ENCODE measurements around the gene SLBP. TPM values are rescaled to one million over a fixed set of nuclear protein-coding genes. Genes with fewer than 3 reads are reported as not detected.

SLBP gene
- total RNA-seq, 2 experiments from 2014 or later = 45.8 to 47.6 TPM

GRCh38 chr4:1653776-1654175 is 58.3 kb downstream of the SLBP start:
- Mint-ChIP-seq H3K4me1 (ENCODE audit: low read depth) (no peaks in the 10 kb centered on the region), H3K4me3 (no peak overlapping the region), H3K9me3 (no peaks in the 10 kb centered on the region), H3K27me3 (no peaks in the 10 kb centered on the region), H3K36me3 (ENCODE audit: low read depth) (peaks cover 3% of the 10 kb centered on the region), H3K27ac (no peak overlapping the region)
- ChIA-PET POLR2A (no interaction called here), CTCF (no interaction called here)
- no peaks in the 10 kb centered on the region for H3K9me3 ChIP-seq (ENCODE audit: control insufficient read depth in 1 of 2, insufficient read depth in 1 of 2, low read length in 2 of 2)
- H3K27me3 ChIP-seq (ENCODE audit: control insufficient read depth in 1 of 2, insufficient read depth in 2 of 2, low read length in 2 of 2) = no peaks in the 10 kb centered on the region
- DNase-seq (no peak), ATAC-seq (ENCODE audit: poor library complexity) (no peak)
- no peak overlapping the region for H3K27ac ChIP-seq (ENCODE audit: low read depth in 1 of 2, low read length in 2 of 2)
- intact Hi-C loops (cut with DNase I, micrococcal nuclease) = no loop called here
- H3K36me3 ChIP-seq (ENCODE audit: insufficient read depth, low read length) = no peaks in the 10 kb centered on the region
- H3K4me1 ChIP-seq (ENCODE audit: insufficient read depth, low read length) = no peaks in the 10 kb centered on the region
- TF ChIP-seq, protein P1, sequence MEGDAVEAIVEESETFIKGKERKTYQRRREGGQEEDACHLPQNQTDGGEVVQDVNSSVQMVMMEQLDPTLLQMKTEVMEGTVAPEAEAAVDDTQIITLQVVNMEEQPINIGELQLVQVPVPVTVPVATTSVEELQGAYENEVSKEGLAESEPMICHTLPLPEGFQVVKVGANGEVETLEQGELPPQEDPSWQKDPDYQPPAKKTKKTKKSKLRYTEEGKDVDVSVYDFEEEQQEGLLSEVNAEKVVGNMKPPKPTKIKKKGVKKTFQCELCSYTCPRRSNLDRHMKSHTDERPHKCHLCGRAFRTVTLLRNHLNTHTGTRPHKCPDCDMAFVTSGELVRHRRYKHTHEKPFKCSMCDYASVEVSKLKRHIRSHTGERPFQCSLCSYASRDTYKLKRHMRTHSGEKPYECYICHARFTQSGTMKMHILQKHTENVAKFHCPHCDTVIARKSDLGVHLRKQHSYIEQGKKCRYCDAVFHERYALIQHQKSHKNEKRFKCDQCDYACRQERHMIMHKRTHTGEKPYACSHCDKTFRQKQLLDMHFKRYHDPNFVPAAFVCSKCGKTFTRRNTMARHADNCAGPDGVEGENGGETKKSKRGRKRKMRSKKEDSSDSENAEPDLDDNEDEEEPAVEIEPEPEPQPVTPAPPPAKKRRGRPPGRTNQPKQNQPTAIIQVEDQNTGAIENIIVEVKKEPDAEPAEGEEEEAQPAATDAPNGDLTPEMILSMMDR (IDR thresholded peaks at IDR 0.05) = no peak
- H3K4me3 ChIP-seq (ENCODE audit: low read length) = no peak overlapping the region

DNA sequence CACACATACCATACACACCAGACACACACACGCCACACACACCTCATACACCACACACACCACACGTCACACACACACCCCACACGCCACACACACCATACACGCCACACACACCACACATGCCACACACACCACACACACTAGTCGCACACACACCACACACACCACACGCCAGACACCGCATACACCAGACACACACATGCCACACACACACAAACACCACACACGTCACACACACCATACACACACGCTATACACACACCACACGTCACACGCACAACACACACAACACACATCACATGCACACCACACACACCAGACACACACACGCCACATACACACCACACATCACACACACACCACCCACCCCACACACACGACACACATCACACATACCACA is 60.0 kb downstream of the SLBP start:
- H3K4me1 ChIP-seq (ENCODE audit: insufficient read depth, low read length) = peaks cover 8% of the 10 kb centered on the region
- peaks cover 3% of the 10 kb centered on the region for H3K36me3 Mint-ChIP-seq (ENCODE audit: low read depth)
- no peaks in the 10 kb centered on the region for H3K27me3 ChIP-seq (ENCODE audit: control insufficient read depth in 1 of 2, insufficient read depth in 2 of 2, low read length in 2 of 2)
- ChIA-PET CTCF (no interaction called here), POLR2A (no interaction called here)
- DNase-seq = no peak
- no peak overlapping the region for H3K27ac ChIP-seq (ENCODE audit: low read depth in 1 of 2, low read length in 2 of 2)
- no peak overlapping the region for H3K4me3 Mint-ChIP-seq
- no peak overlapping the region for H3K27ac Mint-ChIP-seq
- ATAC-seq (ENCODE audit: poor library complexity) = no peak
- intact Hi-C loops (cut with DNase I, micrococcal nuclease) = no loop called here
- no peaks in the 10 kb centered on the region for H3K9me3 ChIP-seq (ENCODE audit: control insufficient read depth in 1 of 2, insufficient read depth in 1 of 2, low read length in 2 of 2)
- TF ChIP-seq, protein P1 (IDR thresholded peaks at IDR 0.05) = no peak
- no peaks in the 10 kb centered on the region for H3K36me3 ChIP-seq (ENCODE audit: insufficient read depth, low read length)
- H3K4me1 Mint-ChIP-seq (ENCODE audit: low read depth) = no peaks in the 10 kb centered on the region
- no peak overlapping the region for H3K4me3 ChIP-seq (ENCODE audit: low read length)
- no peaks in the 10 kb centered on the region for H3K9me3 Mint-ChIP-seq
- no peaks in the 10 kb centered on the region for H3K27me3 Mint-ChIP-seq

DNA sequence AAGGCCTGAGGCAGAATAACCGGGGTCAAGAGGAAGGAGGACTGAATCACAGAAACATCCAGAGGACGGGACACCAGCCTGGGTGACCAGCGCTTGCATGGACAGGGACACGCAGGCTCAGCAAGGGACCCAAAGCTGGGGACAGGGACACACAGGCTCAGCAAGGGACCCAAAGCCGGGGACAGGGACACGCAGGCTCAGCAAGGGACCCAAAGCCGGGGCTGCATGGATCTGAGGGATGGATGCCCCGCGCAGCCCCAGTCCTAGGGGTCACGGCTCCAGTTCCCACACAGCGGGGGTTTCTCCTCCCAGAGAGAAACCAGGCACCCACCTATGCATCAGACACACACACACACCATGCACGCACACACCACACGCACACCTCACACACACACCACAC is 60.5 kb downstream of the SLBP start:
- H3K4me3 ChIP-seq (ENCODE audit: low read length) = no peak overlapping the region
- no peaks in the 10 kb centered on the region for H3K9me3 Mint-ChIP-seq
- no peak overlapping the region for H3K27ac ChIP-seq (ENCODE audit: low read depth in 1 of 2, low read length in 2 of 2)
- no peaks in the 10 kb centered on the region for H3K4me1 Mint-ChIP-seq (ENCODE audit: low read depth)
- H3K27ac Mint-ChIP-seq = no peak overlapping the region
- H3K36me3 ChIP-seq (ENCODE audit: insufficient read depth, low read length) = no peaks in the 10 kb centered on the region
- H3K27me3 Mint-ChIP-seq = no peaks in the 10 kb centered on the region
- ChIA-PET POLR2A (no interaction called here), CTCF (no interaction called here)
- H3K4me1 ChIP-seq (ENCODE audit: insufficient read depth, low read length) = peaks cover 8% of the 10 kb centered on the region
- H3K4me3 Mint-ChIP-seq = no peak overlapping the region
- TF ChIP-seq, protein P1 (IDR thresholded peaks at IDR 0.05) = no peak
- no peaks in the 10 kb centered on the region for H3K9me3 ChIP-seq (ENCODE audit: control insufficient read depth in 1 of 2, insufficient read depth in 1 of 2, low read length in 2 of 2)
- intact Hi-C loops (cut with DNase I, micrococcal nuclease) = no loop called here
- no peaks in the 10 kb centered on the region for H3K27me3 ChIP-seq (ENCODE audit: control insufficient read depth in 1 of 2, insufficient read depth in 2 of 2, low read length in 2 of 2)
- no peak for DNase-seq
- ATAC-seq (ENCODE audit: poor library complexity) = no peak
- peaks cover 3% of the 10 kb centered on the region for H3K36me3 Mint-ChIP-seq (ENCODE audit: low read depth)
